ENCODE data around the gene CDHR3.

Gene CDHR3

GRCh38 chr7:106033735-106034134 is 70.7 kb downstream of the CDHR3 start:
- no peak for TF ChIP-seq CTCF (IDR thresholded peaks at IDR 0.05; ENCODE audit: control insufficient read depth, extremely low read depth, insufficient read depth)
- no peak overlapping the region for H3K4me3 ChIP-seq (ENCODE audit: low read depth, low read length)
- no peak for DNase-seq (ENCODE audit: low read depth)

DNA sequence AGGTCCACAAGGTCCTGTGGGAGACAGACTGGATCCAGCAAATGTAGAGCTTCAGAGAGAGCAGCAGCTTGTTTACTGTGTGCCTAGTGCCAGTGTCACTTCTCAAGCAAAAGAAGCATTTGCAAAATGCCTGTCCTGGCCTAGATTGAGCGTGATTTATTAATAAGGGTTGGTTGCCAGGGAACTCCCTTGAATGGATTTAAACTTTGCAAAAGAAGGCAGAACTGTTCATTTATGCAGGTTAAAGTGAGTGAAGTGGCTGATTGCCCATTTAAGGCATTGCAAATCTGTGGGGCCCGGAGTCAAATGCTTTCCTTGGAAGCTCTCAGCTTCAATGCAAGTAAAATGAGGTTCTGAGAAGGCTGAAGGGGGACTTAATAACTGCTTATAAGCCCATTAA is 71.3 kb downstream of the CDHR3 start:
- no peak overlapping the region for H3K4me3 ChIP-seq (ENCODE audit: low read depth, low read length)
- no peak for TF ChIP-seq CTCF (IDR thresholded peaks at IDR 0.05; ENCODE audit: control insufficient read depth, extremely low read depth, insufficient read depth)
- no peak for DNase-seq (ENCODE audit: low read depth)

DNA sequence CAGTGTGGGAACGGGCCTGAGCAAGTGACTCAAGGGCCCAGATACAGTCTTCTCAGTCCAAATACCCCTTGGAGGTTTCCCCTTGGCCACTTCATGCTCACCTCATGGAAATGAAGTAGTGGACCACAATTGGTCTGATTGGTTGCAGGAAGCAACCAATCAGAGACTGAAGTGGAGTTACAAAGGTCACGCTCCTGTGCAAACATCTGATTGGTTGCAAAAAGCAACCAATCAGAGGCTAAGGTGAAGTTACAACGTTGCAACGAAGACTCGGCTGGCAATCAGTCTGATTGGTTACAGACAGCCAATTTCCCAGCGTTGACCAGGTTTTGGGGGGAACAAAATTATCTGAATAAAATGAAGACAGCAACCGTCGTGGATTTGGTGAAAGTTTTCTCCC is 72.5 kb downstream of the CDHR3 start:
- no peak overlapping the region for H3K4me3 ChIP-seq (ENCODE audit: low read depth, low read length)
- no peak for TF ChIP-seq CTCF (IDR thresholded peaks at IDR 0.05; ENCODE audit: control insufficient read depth, extremely low read depth, insufficient read depth)
- no peak for DNase-seq (ENCODE audit: low read depth)

DNA sequence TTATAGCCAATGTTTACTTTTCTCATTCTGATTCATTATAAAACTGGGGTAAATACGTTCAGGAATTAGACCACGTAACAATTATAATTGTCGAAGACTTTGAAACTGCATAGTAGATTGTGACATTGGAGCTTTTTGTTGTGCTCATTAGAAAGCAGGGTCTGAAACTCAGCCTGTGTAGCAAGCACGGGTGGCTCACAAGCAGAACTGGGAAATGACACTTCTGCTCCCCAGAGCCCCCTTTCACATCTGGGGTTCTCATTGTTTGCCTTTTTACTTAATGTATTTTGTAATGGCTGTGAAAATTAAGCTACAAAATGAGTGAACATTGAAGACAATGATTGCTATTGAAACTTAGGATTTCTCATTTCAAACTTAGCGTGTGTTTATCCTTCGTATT is 72.9 kb downstream of the CDHR3 start:
- DNase-seq (ENCODE audit: low read depth) = no peak
- no peak overlapping the region for H3K4me3 ChIP-seq (ENCODE audit: low read depth, low read length)
- no peak for TF ChIP-seq CTCF (IDR thresholded peaks at IDR 0.05; ENCODE audit: control insufficient read depth, extremely low read depth, insufficient read depth)

- no peak for DNase-seq (ENCODE audit: low read depth)
- no peak for TF ChIP-seq CTCF (IDR thresholded peaks at IDR 0.05; ENCODE audit: control insufficient read depth, extremely low read depth, insufficient read depth)
- H3K4me3 ChIP-seq (ENCODE audit: low read depth, low read length) = no peak overlapping the region
Measured at GRCh38 chr7:106037489-106038176, 74.6 kb downstream of the CDHR3 start.

- H3K4me3 ChIP-seq (ENCODE audit: low read depth, low read length) = no peak overlapping the region
- TF ChIP-seq CTCF (IDR thresholded peaks at IDR 0.05; ENCODE audit: control insufficient read depth, extremely low read depth, insufficient read depth) = no peak
- DNase-seq (ENCODE audit: low read depth) = no peak
Measured at GRCh38 chr7:106038289-106038688, 75.2 kb downstream of the CDHR3 start.

DNA sequence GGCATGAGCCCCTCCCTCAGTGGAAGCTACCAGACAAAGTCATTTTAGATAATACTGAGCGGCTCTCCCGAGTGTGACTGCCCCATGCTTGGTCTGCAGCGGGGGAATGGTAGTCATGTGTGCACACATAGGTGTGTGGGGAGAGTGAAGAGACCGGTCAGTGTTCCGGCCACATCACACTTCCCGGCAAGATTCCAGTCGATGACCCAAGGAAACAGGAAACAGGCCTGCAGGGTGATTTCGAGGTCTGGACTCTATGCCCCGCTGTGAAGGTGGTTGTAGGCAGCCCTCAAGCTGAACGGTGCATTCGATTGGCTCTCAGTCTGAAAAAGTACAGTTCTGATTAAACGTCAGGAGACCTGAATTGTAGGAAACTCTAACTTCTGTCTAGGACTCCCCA is 75.9 kb downstream of the CDHR3 start:
- TF ChIP-seq CTCF (IDR thresholded peaks at IDR 0.05; ENCODE audit: control insufficient read depth, extremely low read depth, insufficient read depth) = no peak
- DNase-seq (ENCODE audit: low read depth) = no peak
- no peak overlapping the region for H3K4me3 ChIP-seq (ENCODE audit: low read depth, low read length)
